ENCODE results near the gene PISD.
"Not testable (repeated sequence)": the region's sequence is repeated elsewhere in the genome, so short reads cannot be mapped to it uniquely, and the experiment has no call there.

The PISD gene

GRCh38 chr22:31604746-31605705 is 57.0 kb downstream of the PISD start:
- DNase-seq, result no peak

GRCh38 chr22:31604137-31604705 is 57.8 kb downstream of the PISD start:
- DNase-seq, result no peak

- no peak for DNase-seq
Observed at GRCh38 chr22:31603574-31603973, 58.4 kb downstream of the PISD start.

GRCh38 chr22:31603081-31603525 is 58.9 kb downstream of the PISD start:
- DNase-seq, result no peak

GRCh38 chr22:31602259-31602952 is 59.6 kb downstream of the PISD start:
- DNase-seq, result no peak

- no peak for DNase-seq
Observed at GRCh38 chr22:31595271-31595670, 66.7 kb downstream of the PISD start.

- not testable (repeated sequence) for DNase-seq
Observed at GRCh38 chr22:31590161-31590560, 71.9 kb downstream of the PISD start.

- no peak for DNase-seq
Observed at GRCh38 chr22:31588970-31589675, 72.9 kb downstream of the PISD start.

- DNase-seq, result no peak
Observed at GRCh38 chr22:31586137-31586920, 75.7 kb downstream of the PISD start.

GRCh38 chr22:31585161-31585859 is 76.7 kb downstream of the PISD start:
- no peak for DNase-seq

GRCh38 chr22:31584804-31585160 is 77.2 kb downstream of the PISD start:
- DNase-seq, result no peak

- no peak for DNase-seq
Observed at GRCh38 chr22:31583861-31584485, 78.0 kb downstream of the PISD start.

GRCh38 chr22:31579835-31580242 is 82.2 kb downstream of the PISD start:
- DNase-seq, result no peak

- DNase-seq, result no peak
Observed at GRCh38 chr22:31578171-31578570, 83.8 kb downstream of the PISD start.

- DNase-seq, result no peak
Observed at GRCh38 chr22:31577711-31578110, 84.3 kb downstream of the PISD start.

- no peak for DNase-seq
Observed at GRCh38 chr22:31575190-31575589, 86.8 kb downstream of the PISD start.

- no peak for DNase-seq
Observed at GRCh38 chr22:31574055-31574670, 87.9 kb downstream of the PISD start.

- DNase-seq, result no peak
Observed at GRCh38 chr22:31572939-31573338, 89.1 kb downstream of the PISD start.

- DNase-seq, result no peak
Observed at GRCh38 chr22:31569126-31569525, 92.9 kb downstream of the PISD start.

Data from activated CD8-positive, alpha-beta memory T cell treated with anti-CD3 and anti-CD28 coated beads, Interleukin-2, amount 50 U/mL, for 4 hours (primary cell).